Nucleus accumbens (tissue), 56 donors: Measurements from ENCODE around the gene STMN3.

ENCODE experiments used
- DNase-seq, 56 donors: peaks; one replicate each; lab custom pipeline; 2025; lab: John Stamatoyannopoulos, UW

The STMN3 gene

GRCh38 chr20:63653041-63653973 is at the start of gene STMN3:
STMN3 (minus strand) TSS chr20:63653424; CDS start chr20:63653345, 79 bp downstream.
- DNase-seq, result peak in 55 of 56 donors; percentile 26 to 91 (median 76)

DNA sequence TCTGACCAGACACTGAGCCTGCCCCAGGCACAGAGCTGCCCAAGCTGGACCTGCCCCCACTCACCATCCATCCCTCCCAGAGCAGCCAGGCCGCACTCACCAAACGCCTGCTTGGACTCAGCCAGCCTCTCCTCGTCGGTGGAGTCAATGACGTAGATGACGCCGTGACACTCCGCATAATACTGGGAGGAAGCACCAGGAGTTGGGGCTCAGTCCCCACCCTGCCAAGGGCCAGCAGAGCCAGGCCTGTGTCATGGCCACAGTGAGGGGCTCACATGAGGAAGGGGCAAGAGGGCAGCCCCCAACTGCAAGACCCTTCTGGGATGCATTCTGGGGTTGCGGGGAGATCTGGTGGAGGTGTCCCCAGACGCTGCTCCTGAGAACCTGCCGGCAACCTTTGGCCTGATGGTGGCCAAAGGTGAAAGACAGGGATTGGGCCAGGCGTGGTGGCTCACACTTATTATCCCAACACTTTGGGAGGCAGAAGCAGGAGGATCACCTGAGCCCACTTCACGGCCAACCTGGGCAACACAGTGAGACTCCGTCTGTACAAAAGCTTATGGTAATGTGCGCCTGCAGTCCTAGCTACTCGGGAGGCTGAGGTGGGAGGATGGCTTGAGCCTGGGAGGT is 48.9 kb upstream of the STMN3 start:
- DNase-seq, result no peak

- DNase-seq, result no peak
Measured at GRCh38 chr20:63701329-63702035, 48.3 kb upstream of the STMN3 start.

DNA sequence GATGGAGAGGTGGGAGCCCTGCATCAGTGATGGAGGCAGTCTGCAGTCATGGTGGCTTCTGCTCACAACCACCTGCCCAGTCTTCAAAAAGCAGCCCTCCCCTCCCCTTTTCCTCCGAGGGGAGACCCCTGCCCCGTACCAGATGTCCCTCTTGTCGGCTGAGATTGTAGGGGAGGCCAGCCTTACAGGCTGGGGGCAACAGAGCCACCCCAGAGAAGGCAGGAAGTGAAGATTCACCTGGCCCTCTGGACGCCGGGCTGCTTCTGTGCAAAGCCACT is 47.8 kb upstream of the STMN3 start:
- DNase-seq, result no peak

DNA sequence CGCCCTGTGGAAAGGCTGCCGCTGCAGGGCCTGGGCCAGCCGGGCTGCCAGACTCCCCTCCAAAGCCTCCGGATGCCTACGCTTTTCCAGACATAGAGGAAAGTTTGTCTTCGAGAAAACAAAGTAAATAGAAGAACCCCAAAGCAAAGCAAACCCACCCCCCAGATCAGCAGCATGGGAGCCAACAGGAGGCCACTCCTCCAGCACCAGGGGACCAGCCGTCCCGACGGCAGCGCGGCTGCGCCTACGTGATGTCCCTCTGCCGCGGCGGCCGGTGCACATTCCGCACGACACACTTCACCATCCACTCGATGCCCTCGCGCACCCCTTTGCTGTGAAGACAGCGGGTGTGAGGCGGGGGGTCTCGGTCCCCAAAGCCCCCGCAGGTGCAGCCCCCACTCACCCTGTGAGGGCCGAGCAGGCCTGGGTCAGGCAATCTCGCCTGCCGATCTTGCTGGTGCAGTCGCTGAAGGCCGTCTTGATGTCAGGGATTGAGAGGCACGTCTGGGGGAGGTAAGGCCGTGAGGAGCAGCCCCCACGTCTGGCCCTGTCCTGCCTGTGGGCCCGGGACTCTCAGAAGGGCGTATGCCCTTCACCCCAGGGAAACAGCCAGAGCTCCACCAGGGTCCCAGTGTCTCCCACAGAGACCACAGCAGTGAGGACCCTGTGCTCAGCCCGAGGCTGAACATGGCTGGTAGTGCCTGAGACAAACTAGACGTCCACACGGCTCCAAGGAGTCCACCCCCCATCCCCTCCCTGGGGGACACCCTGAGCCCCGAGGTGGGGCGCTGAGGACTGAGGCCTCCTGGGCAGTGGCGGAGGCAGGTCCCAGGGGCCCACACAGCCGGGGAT is 47.2 kb upstream of the STMN3 start:
- no peak for DNase-seq

- DNase-seq, result no peak
Measured at GRCh38 chr20:63699466-63700198, 46.4 kb upstream of the STMN3 start.

DNA sequence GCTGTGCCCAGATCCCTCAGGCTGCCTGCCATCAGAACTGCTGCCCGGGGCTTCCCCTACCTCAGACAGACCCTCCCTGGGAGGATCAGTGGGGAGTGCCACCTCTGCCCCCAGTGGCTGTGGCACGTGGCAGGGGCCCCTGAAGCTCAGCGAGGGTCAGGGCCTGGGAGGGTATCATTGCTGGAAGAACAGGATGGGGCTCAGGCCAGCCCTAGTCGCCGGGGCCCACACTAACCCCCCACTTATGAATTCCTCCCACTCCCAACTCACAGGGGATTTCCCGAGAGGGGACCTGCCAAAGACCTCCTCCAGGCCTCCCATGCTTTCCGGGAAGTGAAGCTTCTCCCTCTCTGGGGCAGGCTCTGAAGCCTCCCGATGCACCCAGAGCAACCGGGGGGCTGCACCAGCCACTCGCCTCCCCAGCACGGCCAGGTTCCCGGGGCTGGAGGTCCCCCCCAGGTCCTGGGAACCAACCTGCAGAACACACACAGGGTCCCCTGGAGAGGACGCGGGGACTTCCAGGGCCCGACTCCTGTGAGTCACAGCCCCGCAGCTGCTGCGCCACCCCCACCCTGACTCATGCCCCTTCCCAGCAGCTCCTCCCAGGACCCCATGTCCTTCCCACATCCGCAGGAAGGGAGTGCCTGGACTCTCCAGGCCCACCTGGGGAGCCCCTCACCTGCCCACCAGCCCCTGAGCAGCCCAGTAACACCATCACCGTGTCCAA is 45.7 kb upstream of the STMN3 start:
- DNase-seq, result peak in 5 of 56 donors; percentile 12 to 52 (median 32)

- DNase-seq, result no peak
Measured at GRCh38 chr20:63697868-63698545, 44.8 kb upstream of the STMN3 start.

- DNase-seq, result no peak
Measured at GRCh38 chr20:63697357-63697867, 44.2 kb upstream of the STMN3 start.

- DNase-seq, result no peak
Measured at GRCh38 chr20:63696628-63697356, 43.6 kb upstream of the STMN3 start, which contains the start of gene TNFRSF6B. TNFRSF6B (plus strand) TSS chr20:63696652; CDS start chr20:63696768, 116 bp downstream.

DNA sequence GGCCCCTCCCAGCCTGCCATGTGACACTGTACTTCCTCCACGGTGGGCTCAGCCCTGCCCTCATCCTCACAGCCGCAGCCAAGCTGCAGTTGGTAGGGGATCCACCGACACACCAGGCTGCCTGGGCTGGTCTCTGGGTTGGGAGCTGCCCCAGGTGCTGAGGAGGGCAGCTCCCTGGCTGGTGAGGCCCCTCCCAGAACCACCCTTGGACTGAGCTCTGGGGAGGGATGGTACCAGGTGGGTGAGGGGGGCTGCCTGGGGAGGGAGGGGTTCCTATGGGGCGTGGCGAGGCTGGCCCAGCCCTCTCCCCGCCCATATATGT is 43.0 kb upstream of the STMN3 start:
- DNase-seq, result no peak

DNA sequence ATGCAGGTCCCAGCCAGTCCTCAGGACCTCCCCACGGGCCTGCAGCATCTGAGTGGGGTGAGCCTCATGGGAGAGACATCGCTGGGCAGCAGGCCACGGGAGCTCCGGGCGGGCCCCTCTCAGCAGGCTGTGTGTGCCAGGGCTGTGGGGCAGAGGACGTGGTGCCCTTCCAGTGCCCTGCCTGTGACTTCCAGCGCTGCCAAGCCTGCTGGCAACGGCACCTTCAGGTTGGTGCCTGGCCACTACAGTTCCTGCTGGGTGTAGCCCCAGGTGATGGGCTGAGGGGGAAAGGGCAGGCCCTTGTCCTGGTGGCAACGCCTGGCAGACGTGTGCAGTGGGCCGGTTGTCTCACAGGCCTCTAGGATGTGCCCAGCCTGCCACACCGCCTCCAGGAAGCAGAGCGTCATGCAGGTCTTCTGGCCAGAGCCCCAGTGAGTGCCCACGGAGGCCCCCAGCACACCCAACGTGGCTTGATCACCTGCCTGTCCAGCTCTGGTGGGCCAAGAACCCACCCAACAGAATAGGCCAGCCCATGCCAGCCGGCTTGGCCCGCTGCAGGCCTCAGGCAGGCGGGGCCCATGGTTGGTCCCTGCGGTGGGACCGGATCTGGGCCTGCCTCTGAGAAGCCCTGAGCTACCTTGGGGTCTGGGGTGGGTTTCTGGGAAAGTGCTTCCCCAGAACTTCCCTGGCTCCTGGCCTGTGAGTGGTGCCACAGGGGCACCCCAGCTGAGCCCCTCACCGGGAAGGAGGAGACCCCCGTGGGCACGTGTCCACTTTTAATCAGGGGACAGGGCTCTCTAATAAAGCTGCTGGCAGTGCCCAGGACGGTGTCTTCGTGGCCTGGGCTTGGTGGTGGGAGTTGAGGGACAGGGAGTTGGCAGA is 42.4 kb upstream of the STMN3 start:
- DNase-seq, result no peak

DNA sequence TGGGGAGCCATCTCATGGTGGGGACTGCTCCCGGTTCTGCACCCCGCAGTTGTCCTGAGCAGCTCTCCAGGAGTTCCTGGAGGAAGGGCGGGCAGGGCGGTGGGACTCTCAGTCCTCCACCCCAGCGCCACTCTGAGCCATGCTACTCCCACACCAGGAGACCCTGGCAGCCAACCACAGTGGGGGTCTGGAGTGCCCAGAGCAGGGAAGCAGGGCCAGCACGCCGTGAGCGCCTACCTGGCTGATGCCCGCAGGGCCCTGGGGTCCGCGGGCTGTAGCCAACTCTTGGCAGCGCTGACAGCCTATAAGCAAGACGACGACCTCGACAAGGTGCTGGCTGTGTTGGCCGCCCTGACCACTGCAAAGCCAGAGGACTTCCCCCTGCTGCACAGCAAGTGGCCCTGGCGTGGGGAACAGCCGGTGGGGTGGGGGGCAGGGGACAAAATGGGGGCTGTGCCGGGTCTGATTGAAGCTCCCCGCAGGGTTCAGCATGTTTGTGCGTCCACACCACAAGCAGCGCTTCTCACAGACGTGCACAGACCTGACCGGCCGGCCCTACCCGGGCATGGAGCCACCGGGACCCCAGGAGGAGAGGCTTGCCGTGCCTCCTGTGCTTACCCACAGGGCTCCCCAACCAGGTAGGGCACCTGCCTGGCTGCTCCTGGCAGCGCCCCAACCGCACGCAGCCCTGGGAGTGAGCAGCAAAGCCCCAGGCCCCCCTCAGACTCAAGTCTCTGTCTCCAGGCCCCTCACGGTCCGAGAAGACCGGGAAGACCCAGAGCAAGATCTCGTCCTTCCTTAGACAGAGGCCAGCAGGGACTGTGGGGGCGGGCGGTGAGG is 41.6 kb upstream of the STMN3 start:
- no peak for DNase-seq

DNA sequence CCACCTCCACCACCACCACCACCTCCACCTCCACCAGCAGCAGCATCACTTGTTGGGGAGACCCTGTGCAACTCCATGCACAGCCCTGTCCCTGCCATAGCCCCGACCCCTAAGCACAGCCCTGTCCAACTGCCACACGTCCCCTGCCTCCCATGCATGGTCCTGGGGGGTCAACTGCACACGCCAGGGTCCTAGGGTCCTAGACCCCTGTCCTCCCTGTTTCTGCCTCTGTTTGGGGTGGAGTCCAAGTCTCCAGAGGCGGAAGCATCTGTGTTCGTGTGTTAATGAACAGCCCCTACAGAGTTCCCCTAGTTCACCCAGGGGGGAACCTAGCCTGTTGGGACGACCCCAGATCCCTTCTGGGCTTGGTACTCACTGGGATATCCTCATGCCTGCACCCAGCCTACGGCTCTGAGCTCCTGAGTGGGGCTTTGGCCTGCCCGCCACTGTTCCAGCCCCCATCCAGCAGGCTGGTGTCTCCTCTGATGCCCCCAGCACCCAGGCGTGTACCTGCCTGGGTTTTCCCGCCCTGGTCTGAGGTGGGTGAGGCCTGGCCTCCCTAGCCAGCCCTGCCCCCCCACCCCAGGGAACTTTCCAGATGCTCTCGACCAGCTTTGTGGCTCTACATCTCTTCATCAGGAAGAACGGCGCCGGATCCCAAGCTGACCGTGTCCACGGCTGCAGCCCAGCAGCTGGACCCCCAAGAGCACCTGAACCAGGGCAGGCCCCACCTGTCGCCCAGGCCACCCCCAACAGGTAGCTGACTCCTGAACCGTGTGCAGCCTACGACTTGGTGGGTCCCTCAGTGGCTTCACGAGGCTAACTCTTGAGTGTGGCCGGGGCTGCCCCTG is 40.7 kb upstream of the STMN3 start:
- DNase-seq, result no peak
